Peyer's patch (tissue), 4 donors: ENCODE measurements around the gene PRRX2.

Experiments used
- POLR2A ChIP-seq, 2 donors: fragments of 450-650 bp; IDR thresholded peaks; one replicate each; pipeline ENCODE4 v1.5.1; 2017; ENCODE audit warnings: antibody characterized with exemption in 2 of 2, mild to moderate bottlenecking in 2 of 2, moderate library complexity in 2 of 2
- TF ChIP-seq, protein P1 (sequence below), 6 experiments: fragments of 450-650 bp in 4 of 6; fragments of 200-600 bp in 2 of 6; sonication (generic) in 1 of 6; IDR thresholded peaks; one replicate each; pipeline ENCODE4 v1.5.1; 2017 to 2019; ENCODE audit warnings: antibody characterized with exemption in 6 of 6, mild to moderate bottlenecking in 3 of 6, moderate library complexity in 1 of 6

DNA sequence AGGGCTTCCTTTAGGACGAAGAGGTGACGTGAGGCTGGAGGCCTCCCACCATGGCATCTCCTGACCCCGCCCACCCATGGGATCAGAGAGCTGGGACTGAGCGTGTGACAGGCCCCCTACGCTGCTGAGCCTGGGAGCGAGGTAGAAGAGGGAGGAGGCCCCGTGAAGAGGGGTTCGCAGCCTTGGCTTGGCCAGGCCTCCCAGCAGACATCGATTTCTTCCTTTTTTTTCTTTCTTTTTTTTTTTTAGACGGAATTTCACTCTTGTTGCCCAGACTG is 47.9 kb downstream of the PRRX2 start:
- TF ChIP-seq, protein P1, sequence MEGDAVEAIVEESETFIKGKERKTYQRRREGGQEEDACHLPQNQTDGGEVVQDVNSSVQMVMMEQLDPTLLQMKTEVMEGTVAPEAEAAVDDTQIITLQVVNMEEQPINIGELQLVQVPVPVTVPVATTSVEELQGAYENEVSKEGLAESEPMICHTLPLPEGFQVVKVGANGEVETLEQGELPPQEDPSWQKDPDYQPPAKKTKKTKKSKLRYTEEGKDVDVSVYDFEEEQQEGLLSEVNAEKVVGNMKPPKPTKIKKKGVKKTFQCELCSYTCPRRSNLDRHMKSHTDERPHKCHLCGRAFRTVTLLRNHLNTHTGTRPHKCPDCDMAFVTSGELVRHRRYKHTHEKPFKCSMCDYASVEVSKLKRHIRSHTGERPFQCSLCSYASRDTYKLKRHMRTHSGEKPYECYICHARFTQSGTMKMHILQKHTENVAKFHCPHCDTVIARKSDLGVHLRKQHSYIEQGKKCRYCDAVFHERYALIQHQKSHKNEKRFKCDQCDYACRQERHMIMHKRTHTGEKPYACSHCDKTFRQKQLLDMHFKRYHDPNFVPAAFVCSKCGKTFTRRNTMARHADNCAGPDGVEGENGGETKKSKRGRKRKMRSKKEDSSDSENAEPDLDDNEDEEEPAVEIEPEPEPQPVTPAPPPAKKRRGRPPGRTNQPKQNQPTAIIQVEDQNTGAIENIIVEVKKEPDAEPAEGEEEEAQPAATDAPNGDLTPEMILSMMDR (IDR thresholded peaks at IDR 0.05): no peak
- no peak for TF ChIP-seq POLR2A (IDR thresholded peaks at IDR 0.05)
